ENCODE data around the gene PSPC1. TPM values are rescaled to one million over a fixed set of nuclear protein-coding genes. Genes with fewer than 3 reads are reported as not detected.
"Not testable (repeated sequence)": the region's sequence is repeated elsewhere in the genome, so short reads cannot be mapped to it uniquely, and the experiment has no call there.

Gene PSPC1, protein sequence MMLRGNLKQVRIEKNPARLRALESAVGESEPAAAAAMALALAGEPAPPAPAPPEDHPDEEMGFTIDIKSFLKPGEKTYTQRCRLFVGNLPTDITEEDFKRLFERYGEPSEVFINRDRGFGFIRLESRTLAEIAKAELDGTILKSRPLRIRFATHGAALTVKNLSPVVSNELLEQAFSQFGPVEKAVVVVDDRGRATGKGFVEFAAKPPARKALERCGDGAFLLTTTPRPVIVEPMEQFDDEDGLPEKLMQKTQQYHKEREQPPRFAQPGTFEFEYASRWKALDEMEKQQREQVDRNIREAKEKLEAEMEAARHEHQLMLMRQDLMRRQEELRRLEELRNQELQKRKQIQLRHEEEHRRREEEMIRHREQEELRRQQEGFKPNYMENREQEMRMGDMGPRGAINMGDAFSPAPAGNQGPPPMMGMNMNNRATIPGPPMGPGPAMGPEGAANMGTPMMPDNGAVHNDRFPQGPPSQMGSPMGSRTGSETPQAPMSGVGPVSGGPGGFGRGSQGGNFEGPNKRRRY
- 10 to 100 TPM; 19.9 to 51.7 (median 34.4) TPM for polyA plus RNA-seq (ENCODE audit: low read depth in 6 of 6)

DNA sequence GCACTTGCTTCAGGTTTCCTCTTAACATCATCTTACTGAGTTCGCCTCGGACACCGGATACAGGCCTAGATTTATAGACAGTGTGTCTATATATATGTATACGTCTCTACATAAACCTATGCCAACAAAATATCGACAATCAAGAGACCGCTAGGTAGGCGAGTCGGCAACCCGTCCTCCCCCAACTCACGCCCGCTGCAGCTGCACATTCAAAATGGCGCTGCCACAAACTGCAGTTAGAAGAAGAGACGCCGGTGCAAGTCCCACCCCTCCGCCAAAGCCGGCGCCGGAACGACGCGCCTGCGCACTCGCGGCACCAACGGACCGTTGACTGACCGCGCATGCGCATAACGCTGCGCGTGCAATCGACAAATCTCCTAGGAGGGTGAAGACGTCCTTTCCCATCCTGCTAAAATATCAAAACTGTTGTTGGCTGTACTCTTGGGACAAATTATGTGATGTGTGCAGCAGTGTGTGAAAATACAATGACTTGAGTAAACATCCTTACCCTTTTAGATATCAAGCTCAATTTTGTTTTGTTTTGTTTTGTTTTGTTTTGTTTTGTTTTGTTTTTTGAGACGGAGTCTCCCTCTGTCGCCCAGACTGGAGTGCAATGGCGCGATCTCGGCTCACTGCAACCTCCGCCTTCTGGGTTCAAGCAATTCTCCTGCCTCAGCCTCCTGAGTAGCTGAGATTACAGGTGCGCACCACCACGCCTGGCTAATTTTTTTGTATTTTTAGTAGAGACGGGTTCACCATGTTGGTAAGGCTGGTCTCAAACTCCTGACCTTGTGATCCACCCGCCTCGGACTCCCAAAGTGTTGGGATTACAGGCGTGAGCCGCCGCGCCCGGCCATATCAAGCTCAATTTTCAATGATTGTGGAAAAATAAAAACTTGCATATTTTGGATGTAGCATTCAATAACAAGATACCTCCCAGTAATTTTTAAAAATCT lies at the start of gene PSPC1:
Gene PSPC1, minus strand, starts transcription at position 219 of the 956 bp plus-strand sequence. Its CDS starts 188 bp downstream, at position 31.
- H3K36me3 Mint-ChIP-seq, H3K27me3 Mint-ChIP-seq, H3K9me3 Mint-ChIP-seq: not testable (repeated sequence)
- peak within 1 kb of the TSS; percentile 93 to 99 (median 98) for H3K4me3 Mint-ChIP-seq
- H3K27ac Mint-ChIP-seq = peak within 1 kb of the TSS; percentile 97 to 99 (median 98)
- ATAC-seq (ENCODE audit: low read depth in 2 of 2) (peak; percentile 87 to 90), DNase-seq (peak; percentile 93)
- H3K4me1 Mint-ChIP-seq = peaks cover 10 to 13% (median 10%) of the 10 kb centered on the region in 3 donors

DNA sequence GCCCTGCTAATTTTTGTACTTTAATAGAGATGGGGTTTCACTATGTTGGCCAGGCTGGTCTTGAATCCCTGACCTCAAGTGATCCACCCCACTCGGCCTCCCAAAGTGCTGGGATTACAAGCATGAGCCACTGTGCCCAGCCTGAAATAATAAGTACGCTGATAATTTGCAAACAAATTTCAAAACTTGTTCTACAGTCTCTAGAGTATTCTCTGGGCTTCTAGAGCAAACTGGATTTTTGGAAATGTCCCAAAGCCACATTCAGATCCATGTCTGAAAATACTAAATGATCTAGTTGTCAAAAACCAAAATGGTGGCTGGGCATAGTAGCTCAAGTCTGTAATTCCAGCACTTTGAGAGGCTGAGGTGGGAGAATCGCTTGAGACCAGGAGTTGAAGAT lies 39.9 kb upstream of the PSPC1 start:
- H3K9me3 Mint-ChIP-seq = no peaks in the 10 kb centered on the region
- DNase-seq (no peak), ATAC-seq (ENCODE audit: low read depth in 2 of 2) (no peak)
- no peaks in the 10 kb centered on the region for H3K27me3 Mint-ChIP-seq
- H3K4me1 Mint-ChIP-seq = peaks cover 0 to 5% (median 0%) of the 10 kb centered on the region in 3 donors
- no peak overlapping the region for H3K4me3 Mint-ChIP-seq
- H3K27ac Mint-ChIP-seq = no peak overlapping the region
- peaks cover 15 to 21% of the 10 kb centered on the region in 2 donors for H3K36me3 Mint-ChIP-seq

DNA sequence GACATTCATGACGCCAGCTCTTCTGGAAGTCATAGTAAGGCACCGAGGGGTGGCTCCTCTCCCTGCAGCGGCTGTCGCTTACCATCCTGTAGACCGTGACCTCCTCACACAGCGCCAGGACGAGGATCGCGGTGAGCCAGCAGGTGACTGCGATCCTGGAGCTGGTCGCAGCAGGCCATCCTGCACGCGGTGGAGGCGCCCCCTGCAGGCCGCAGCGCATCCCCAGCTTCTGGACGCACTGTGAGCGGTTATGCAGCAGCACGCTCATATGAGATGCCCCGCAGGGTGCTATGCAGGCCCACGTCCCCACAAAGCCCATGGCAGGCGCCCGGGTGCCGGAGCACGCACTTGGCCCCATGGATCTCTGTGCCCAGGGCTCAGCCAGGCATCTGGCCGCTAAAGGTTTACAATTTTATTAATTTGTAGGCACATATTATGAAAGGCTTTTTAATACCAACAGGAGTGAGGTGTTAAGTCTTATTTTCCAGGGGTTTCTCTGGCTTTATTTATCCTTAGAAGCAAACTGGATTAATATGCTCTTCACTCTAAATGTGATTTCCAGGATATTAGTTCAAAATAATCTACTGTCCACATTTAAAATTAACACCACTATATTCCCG lies 35.6 kb upstream of the PSPC1 start:
- no peaks in the 10 kb centered on the region for H3K27me3 Mint-ChIP-seq
- no peaks in the 10 kb centered on the region for H3K4me1 Mint-ChIP-seq
- peak overlapping the region in 1 of 6 donors; percentile 67 for H3K27ac Mint-ChIP-seq
- H3K9me3 Mint-ChIP-seq = no peaks in the 10 kb centered on the region
- peak; percentile 5 for DNase-seq
- no peak overlapping the region for H3K4me3 Mint-ChIP-seq
- no peak for ATAC-seq (ENCODE audit: low read depth in 2 of 2)
- H3K36me3 Mint-ChIP-seq = peaks cover 5 to 15% of the 10 kb centered on the region in 2 donors

GRCh38 chr13:19817510-19818158 lies 34.9 kb upstream of the PSPC1 start:
- Mint-ChIP-seq H3K4me1 (no peaks in the 10 kb centered on the region), H3K36me3 (peaks cover 5 to 15% of the 10 kb centered on the region in 2 donors), H3K27ac (peak overlapping the region in 1 of 6 donors; percentile 67), H3K9me3 (no peaks in the 10 kb centered on the region), H3K27me3 (no peaks in the 10 kb centered on the region), H3K4me3 (no peak overlapping the region)
- DNase-seq (no peak), ATAC-seq (ENCODE audit: low read depth in 2 of 2) (no peak)

GRCh38 chr13:19817106-19817505 lies 34.4 kb upstream of the PSPC1 start:
- H3K4me3 Mint-ChIP-seq = no peak overlapping the region

DNA sequence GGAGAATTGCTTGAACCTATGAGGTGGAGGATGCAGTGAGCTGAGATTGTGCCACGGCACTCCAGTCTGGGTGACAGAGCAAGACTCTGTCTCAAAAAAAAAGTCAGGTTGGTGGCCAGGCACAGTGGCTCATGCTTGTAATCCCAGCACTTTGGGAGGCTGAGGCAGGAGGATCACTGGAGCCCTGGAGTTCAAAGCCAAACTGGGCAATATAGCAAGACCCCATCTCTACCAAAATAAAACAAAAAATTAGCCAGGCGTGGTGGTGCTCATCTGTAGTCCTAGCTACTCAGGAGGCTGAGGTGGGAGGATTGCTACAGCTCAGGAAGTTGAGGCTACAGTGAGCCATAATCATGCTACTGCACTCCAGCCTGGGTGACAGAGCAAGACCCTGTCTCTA lies 33.1 kb upstream of the PSPC1 start:
- H3K36me3 Mint-ChIP-seq = peaks cover 5 to 15% of the 10 kb centered on the region in 2 donors
- not testable (repeated sequence) for H3K27me3 Mint-ChIP-seq; H3K9me3 Mint-ChIP-seq; ATAC-seq (ENCODE audit: low read depth in 2 of 2); DNase-seq; H3K4me1 Mint-ChIP-seq; H3K4me3 Mint-ChIP-seq; H3K27ac Mint-ChIP-seq

More at GRCh38 chr13:19817106-19817505, 34.4 kb upstream of the PSPC1 start:
- H3K36me3 Mint-ChIP-seq = peaks cover 5 to 15% of the 10 kb centered on the region in 2 donors
- no peak for ATAC-seq (ENCODE audit: low read depth in 2 of 2)
- DNase-seq = no peak
- H3K27me3 Mint-ChIP-seq = no peaks in the 10 kb centered on the region
- no peaks in the 10 kb centered on the region for H3K9me3 Mint-ChIP-seq
- no peak overlapping the region for H3K27ac Mint-ChIP-seq
- H3K4me1 Mint-ChIP-seq = no peaks in the 10 kb centered on the region

GRCh38 chr13:19810996-19811881 lies 28.5 kb upstream of the PSPC1 start:
- ATAC-seq (ENCODE audit: low read depth in 2 of 2) = no peak
- Mint-ChIP-seq H3K27me3 (no peaks in the 10 kb centered on the region), H3K4me3 (no peak overlapping the region), H3K36me3 (no peaks in the 10 kb centered on the region), H3K9me3 (no peaks in the 10 kb centered on the region), H3K4me1 (no peaks in the 10 kb centered on the region), H3K27ac (no peak overlapping the region)
- DNase-seq = no peak

GRCh38 chr13:19810151-19810550 lies 27.4 kb upstream of the PSPC1 start:
- Mint-ChIP-seq H3K9me3 (no peaks in the 10 kb centered on the region), H3K27ac (no peak overlapping the region), H3K4me3 (no peak overlapping the region), H3K36me3 (no peaks in the 10 kb centered on the region), H3K4me1 (no peaks in the 10 kb centered on the region), H3K27me3 (no peaks in the 10 kb centered on the region)
- DNase-seq (no peak), ATAC-seq (ENCODE audit: low read depth in 2 of 2) (no peak)

GRCh38 chr13:19805765-19806164 lies 23.0 kb upstream of the PSPC1 start:
- no peak overlapping the region for H3K4me3 Mint-ChIP-seq
- no peak for ATAC-seq (ENCODE audit: low read depth in 2 of 2)
- H3K27ac Mint-ChIP-seq = no peak overlapping the region
- no peaks in the 10 kb centered on the region for H3K4me1 Mint-ChIP-seq
- H3K27me3 Mint-ChIP-seq = no peaks in the 10 kb centered on the region
- no peak for DNase-seq
- H3K36me3 Mint-ChIP-seq = no peaks in the 10 kb centered on the region
- H3K9me3 Mint-ChIP-seq = no peaks in the 10 kb centered on the region

DNA sequence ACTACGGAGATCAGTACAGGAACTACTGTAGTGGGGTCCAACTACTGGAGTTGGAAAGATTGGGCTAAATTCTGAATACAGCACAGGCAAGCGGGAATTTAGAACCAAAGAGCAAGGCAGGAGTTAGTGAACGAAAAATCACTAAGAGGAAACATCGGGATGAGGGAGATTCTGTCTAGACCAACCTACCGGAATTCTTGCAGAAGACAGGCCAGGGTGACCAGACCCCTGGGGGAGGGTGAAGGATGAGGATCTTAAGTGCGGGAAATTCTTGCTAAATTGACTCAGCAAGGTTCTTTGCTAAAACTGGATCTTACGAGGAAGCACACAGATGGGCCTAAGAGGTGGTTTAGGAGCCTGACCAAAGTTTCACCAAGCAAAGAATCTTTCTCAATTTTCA lies 13.2 kb upstream of the PSPC1 start:
- Mint-ChIP-seq H3K9me3 (peaks cover 0 to 2% (median 0%) of the 10 kb centered on the region in 7 donors), H3K4me1 (no peaks in the 10 kb centered on the region), H3K27me3 (no peaks in the 10 kb centered on the region), H3K4me3 (no peak overlapping the region), H3K36me3 (peaks cover 0 to 8% of the 10 kb centered on the region in 2 donors), H3K27ac (no peak overlapping the region)
- ATAC-seq (ENCODE audit: low read depth in 2 of 2) (no peak), DNase-seq (no peak)

DNA sequence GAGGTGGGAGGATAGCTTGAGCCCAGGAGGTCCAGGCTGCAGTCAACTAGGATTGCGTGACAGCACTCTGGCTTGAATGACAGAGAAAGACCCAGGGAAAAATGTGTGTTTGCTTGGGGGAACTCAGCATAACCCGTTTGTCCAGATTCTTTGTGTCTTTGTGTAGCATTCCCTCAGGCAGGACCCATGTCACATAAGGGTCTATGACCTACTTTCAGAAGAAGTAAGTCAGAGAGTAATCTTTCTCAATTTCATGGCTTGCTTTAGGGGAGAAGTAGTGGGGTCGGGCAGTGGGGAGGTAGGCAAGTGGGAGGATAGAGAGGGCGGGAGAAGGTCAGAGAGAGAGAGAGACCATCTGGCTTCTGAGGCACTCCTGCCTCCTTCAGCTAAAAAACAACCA lies 11.9 kb upstream of the PSPC1 start:
- no peak for ATAC-seq (ENCODE audit: low read depth in 2 of 2)
- no peak overlapping the region for H3K4me3 Mint-ChIP-seq
- H3K27ac Mint-ChIP-seq = peak overlapping the region in 1 of 6 donors; percentile 18

DNA sequence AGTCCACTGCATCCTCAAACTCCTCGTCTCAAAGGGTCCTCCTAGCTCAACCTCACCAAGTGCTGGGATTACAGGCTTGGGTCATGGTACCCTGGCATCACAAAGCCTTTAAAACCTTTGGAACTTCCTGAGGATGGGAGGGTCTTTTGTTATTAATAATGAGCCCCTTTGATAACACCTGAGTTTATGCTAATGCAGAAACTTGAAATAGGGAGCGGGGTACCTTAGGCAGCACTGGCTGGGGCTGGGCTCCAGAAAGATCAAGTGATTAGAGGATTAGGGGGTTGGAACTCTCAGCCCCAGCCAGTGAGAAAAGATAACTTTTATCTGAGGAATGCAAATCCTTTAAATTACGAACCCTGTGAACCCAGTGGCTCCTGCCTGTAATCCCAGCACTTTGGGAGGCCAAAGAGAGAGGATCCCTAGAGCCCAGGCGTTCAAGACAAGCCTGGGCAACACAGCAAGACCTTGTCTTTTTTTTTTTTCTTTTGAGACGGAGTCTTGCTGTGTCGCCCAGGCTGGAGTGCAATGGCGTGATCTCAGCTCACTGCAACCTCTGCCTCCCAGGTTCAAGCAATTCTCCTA lies 9.3 kb upstream of the PSPC1 start:
- Mint-ChIP-seq H3K4me1 (no peaks in the 10 kb centered on the region), H3K36me3 (no peaks in the 10 kb centered on the region), H3K9me3 (no peaks in the 10 kb centered on the region), H3K4me3 (no peak overlapping the region), H3K27ac (no peak overlapping the region), H3K27me3 (no peaks in the 10 kb centered on the region)
- ATAC-seq (ENCODE audit: low read depth in 2 of 2) = no peak
- DNase-seq = no peak

More for the DNA sequence above, 11.9 kb upstream of the PSPC1 start:
- no peaks in the 10 kb centered on the region for H3K36me3 Mint-ChIP-seq
- no peaks in the 10 kb centered on the region for H3K27me3 Mint-ChIP-seq
- DNase-seq = no peak
- H3K9me3 Mint-ChIP-seq = no peaks in the 10 kb centered on the region
- H3K4me1 Mint-ChIP-seq = no peaks in the 10 kb centered on the region

All from naive B cell (primary cell).